GM12878 (cell line): ENCODE measurements around the gene ABCC9. TPM values are rescaled to one million over a fixed set of nuclear protein-coding genes. Genes with fewer than 3 reads are reported as not detected.

Experiments used
- ATAC-seq: fragments of 200-7000 bp; cut with Tn5 transposase; 3 replicates; pipeline ENCODE4 v1.9.1; 2020; ENCODE audit warnings: mild to moderate bottlenecking, moderate library complexity
- BruUV-seq: library from RNA; stranded (reverse); fragments of 400-500 nt; replicated peaks from 2 replicates; lab custom pipeline; 2021; lab: Mats Ljungman, UMichigan
- CTCF ChIA-PET: fragments of 300-600 bp; sonication (Branson Sonifier 250); formaldehyde crosslinking; extraction: SDS; loops from one replicate; lab custom pipeline; 2021; ENCODE audit warnings: inconsistent platforms; lab: Yijun Ruan, JAX
- POLR2A ChIA-PET: fragments of 350-600 bp; formaldehyde crosslinking; extraction: SDS; loops from one replicate; lab custom pipeline; 2021; ENCODE audit warnings: inconsistent platforms; lab: Charles Lee
- RAD21 ChIA-PET: fragments of 300-600 bp; sonication (Branson Sonifier 250); formaldehyde crosslinking; loops from one replicate; lab custom pipeline; 2023; ENCODE audit warnings: antibody characterized with exemption; ENCODE audit not compliant: unreplicated experiment; lab: Charles Lee
- SMC1A ChIA-PET: fragments of 300-600 bp; sonication (Branson Sonifier 250); formaldehyde crosslinking; loops from one replicate; lab custom pipeline; 2023; ENCODE audit not compliant: unreplicated experiment, uncharacterized antibody; lab: Charles Lee
- DNase-seq: peaks from one replicate; pipeline ENCODE4 v3.0.0-alpha.2; 2011; ENCODE audit warnings: low read depth, low spot score
- FAIRE-seq: peaks from 3 replicates; lab custom pipeline; 2011; peaks lifted over from hg19 to GRCh38; lab: Jason Lieb, UNC
- H2AFZ ChIP-seq: 2 replicates; pipeline ENCODE4 v1.6.0; 2011; ENCODE audit warnings: low read depth, low read length, control low read depth; ENCODE audit not compliant: control insufficient read depth
- H3K27ac ChIP-seq: 2 replicates; pipeline ENCODE4 v1.5.1; 2011; ENCODE audit warnings: control low read depth; ENCODE audit not compliant: control insufficient read depth, insufficient read depth
- H3K27me3 ChIP-seq, 2 experiments: replicated peaks in 1 of 2; 2 replicates each; pipeline versions ENCODE4 v1.6.0 to v1.6.1; 2011; ENCODE audit warnings: low read length in 1 of 2; ENCODE audit not compliant: control insufficient read depth in 2 of 2, insufficient read depth in 2 of 2
- H3K36me3 ChIP-seq, 2 experiments: 2 replicates each; pipeline ENCODE4 v1.5.1; 2011; ENCODE audit warnings: low read length in 1 of 2; ENCODE audit not compliant: control insufficient read depth in 2 of 2, insufficient read depth in 2 of 2
- H3K4me1 ChIP-seq: 2 replicates; pipeline ENCODE4 v1.6.1; 2011; ENCODE audit warnings: mild to moderate bottlenecking, low read length, moderate library complexity, mixed read lengths; ENCODE audit not compliant: control insufficient read depth, insufficient read depth
- H3K4me2 ChIP-seq: 2 replicates; pipeline ENCODE4 v1.6.0; 2011; ENCODE audit warnings: control low read depth; ENCODE audit not compliant: control insufficient read depth, insufficient read depth
- H3K4me3 ChIP-seq: fragments of 200-600 bp; sonication (generic); 2 replicates; pipeline ENCODE4 v1.5.1; 2016
- H3K79me2 ChIP-seq: 2 replicates; pipeline ENCODE4 v1.6.0; 2011; ENCODE audit warnings: low read length; ENCODE audit not compliant: control insufficient read depth, insufficient read depth
- H3K9ac ChIP-seq: 2 replicates; pipeline ENCODE4 v1.8.0; 2011; ENCODE audit warnings: low read length, control low read depth, mixed read lengths; ENCODE audit not compliant: control insufficient read depth, insufficient read depth
- H3K9me3 ChIP-seq: replicated peaks from 3 replicates; pipeline ENCODE4 v1.5.1; 2011; ENCODE audit warnings: mild to moderate bottlenecking, low read length; ENCODE audit not compliant: control insufficient read depth, insufficient read depth
- H4K20me1 ChIP-seq: 2 replicates; pipeline ENCODE4 v1.6.0; 2011; ENCODE audit not compliant: control insufficient read depth, insufficient read depth
- BCL3 ChIP-seq: IDR thresholded peaks from 2 replicates; pipeline ENCODE4 v1.6.1; 2011; ENCODE audit warnings: borderline replicate concordance, low read depth, mild to moderate bottlenecking, moderate library complexity, low read length; ENCODE audit not compliant: insufficient read depth, poor library complexity, severe bottlenecking
- E2F4 ChIP-seq: IDR thresholded peaks from 2 replicates; pipeline ENCODE4 v1.6.1; 2012; ENCODE audit warnings: low read depth, low read length, improper control_type of control experiment
- EP300 ChIP-seq, 2 experiments: fragments of 150-350 bp in 1 of 2; IDR thresholded peaks; 2 replicates each; pipeline ENCODE4 v1.6.1; 2011 to 2012; ENCODE audit warnings: low read depth in 2 of 2, low read length in 2 of 2, borderline replicate concordance in 1 of 2, improper control_type of control experiment in 1 of 2, inconsistent platforms in 1 of 2; ENCODE audit not compliant: control insufficient read depth in 1 of 2
- HCFC1 ChIP-seq: fragments of 150-350 bp; IDR thresholded peaks from 2 replicates; pipeline ENCODE4 v1.6.1; 2014; ENCODE audit warnings: low read length
- RAD21 ChIP-seq: IDR thresholded peaks from 2 replicates; pipeline ENCODE4 v1.6.1; 2011; ENCODE audit warnings: mild to moderate bottlenecking, low read depth, low read length, moderate library complexity; ENCODE audit not compliant: insufficient read depth
- SRF ChIP-seq, 2 experiments: IDR thresholded peaks; 2 replicates each; pipeline ENCODE4 v1.6.1; 2011; ENCODE audit warnings: low read depth in 2 of 2, low read length in 2 of 2, mild to moderate bottlenecking in 1 of 2, moderate library complexity in 1 of 2
- TAF1 ChIP-seq: IDR thresholded peaks from 2 replicates; pipeline ENCODE4 v1.6.1; 2011; ENCODE audit warnings: mild to moderate bottlenecking, low read depth, low read length, borderline replicate concordance
- ZBTB40 ChIP-seq: fragments of 450-650 bp; IDR thresholded peaks from 2 replicates; pipeline ENCODE4 v1.6.1; 2016; ENCODE audit warnings: mild to moderate bottlenecking, moderate library complexity, borderline replicate concordance
- ZNF687 ChIP-seq: fragments of 450-650 bp; IDR thresholded peaks from 2 replicates; pipeline ENCODE4 v1.6.1; 2017; ENCODE audit warnings: mild to moderate bottlenecking, moderate library complexity
- WGBS: methylation state at CpG from one replicate; pipeline ENCODE4 v1.1.6; 2016; ENCODE audit warnings: low lambda C conversion rate; ENCODE audit not compliant: insufficient replicate concordance, insufficient coverage; ENCODE audit errors: missing lambda C conversion rate; 5-methylcytosine and 5-hydroxymethylcytosine counted together
- in situ Hi-C: fragments of 300-500 bp; cut with MboI; formaldehyde crosslinking; loops from 9 replicates; pipeline ENCODE4 v1.14.3; 2018; ENCODE audit warnings: mixed read lengths
- intact Hi-C: fragments of 100-400 bp; cut with micrococcal nuclease; formaldehyde crosslinking; loops from one replicate; pipeline ENCODE4 v1.14.2; 2022; ENCODE audit not compliant: unreplicated experiment
- polyA plus RNA-seq, 11 experiments: library from polyadenylated mRNA; depleted of rRNA in 4 of 11; unstranded in 6 of 11; stranded (reverse) in 5 of 11; fragments of >200 nt; fragmentation: Nextera tagmentation in 4 of 11; fragmentation: Illumina TruSeq in 1 of 11; extraction: Ambion mirVana in 4 of 11; extraction: Trizol in 1 of 11; gene quantifications; 1 replicate in 1 of 11; 2 replicates in 10 of 11; pipeline versions ENCODE4 v1.2.1 to v1.2.3, GENCODE V29; 2011 to 2016; ENCODE audit warnings: inconsistent platforms in 2 of 11, missing spikeins in 2 of 11, low read depth in 1 of 11
- total RNA-seq, 4 experiments: library from RNA; depleted of rRNA in 3 of 4; stranded (reverse); fragments of >200 nt in 3 of 4; fragmentation: Illumina TruSeq in 1 of 4; extraction: Trizol in 1 of 4; gene quantifications; 2 replicates each; pipeline versions ENCODE4 v1.2.1 to v1.2.3, GENCODE V29; 2013 to 2021

Gene ABCC9
- total and polyA plus RNA-seq, 10 of the 15 experiments (the other 5 are each of a cell fraction or from before 2014, with no cell fraction given) = under 0.01 to 0.10 (median 0.04) TPM; not detected in 2

GRCh38 chr12:21941506-21942376, 515 bp upstream of the ABCC9 start (continued):
- TF ChIP-seq E2F4 = no peak
- no peak for TF ChIP-seq RAD21
- TF ChIP-seq HCFC1 = no peak
- TF ChIP-seq SRF (IDR thresholded peaks at IDR 0.05; ENCODE audit: low read depth in 2 of 2, low read length in 2 of 2) = no peak
- TF ChIP-seq EP300 (IDR thresholded peaks at IDR 0.05; ENCODE audit: borderline replicate concordance in 1 of 2, control insufficient read depth in 1 of 2, low read depth in 2 of 2, low read length in 2 of 2) = no peak

- no peak overlapping the region for H3K9ac ChIP-seq
- H4K20me1 ChIP-seq = no peaks in the 10 kb centered on the region
- DNase-seq (no peak), ATAC-seq (no peak), FAIRE-seq (no peak)
- ChIA-PET POLR2A (no interaction called here), CTCF (no interaction called here), RAD21 (no interaction called here), SMC1A (no interaction called here)
- no peak overlapping the region for H3K4me2 ChIP-seq
- no peak overlapping the region for H3K27ac ChIP-seq
- H3K27me3 ChIP-seq = peaks cover 0 to 10% of the 10 kb centered on the region in 2 experiments; a peak in 2 of 4 replicates
- no peaks in the 10 kb centered on the region for H3K36me3 ChIP-seq
- H3K4me1 ChIP-seq = no peaks in the 10 kb centered on the region
- H3K79me2 ChIP-seq = no peaks in the 10 kb centered on the region
- H3K4me3 ChIP-seq = no peak overlapping the region
- in situ Hi-C loops = no loop called here
- intact Hi-C loops = no loop called here
- BruUV-seq = no TSS peak
- WGBS = 14% methylated on average over 4 of the region's 4 CpGs
- H3K9me3 ChIP-seq = no peaks in the 10 kb centered on the region; the same call in 2 of the 3 replicates
- no peak overlapping the region for H2AFZ ChIP-seq
- TF ChIP-seq ZBTB40 (no peak), BCL3 (no peak), TAF1 (no peak), ZNF687 (no peak)
These were observed 1.8 kb downstream of the ABCC9 start for GRCh38 chr12:21939435-21939834.
